Loucy (cell line): Measurements from ENCODE around the gene CDHR2.

ENCODE experiments used
- H2AFZ ChIP-seq: fragments of 200-600 bp; sonication (generic); 2 replicates; pipeline ENCODE4 v1.6.0; 2016; ENCODE audit warnings: antibody characterized with exemption, mild to moderate bottlenecking, low read length, moderate library complexity
- H3F3A ChIP-seq: fragments of 200-600 bp; 2 replicates; pipeline ENCODE4 v1.6.0; 2016; ENCODE audit warnings: antibody characterized with exemption, low read depth, mild to moderate bottlenecking
- H3K27me3 ChIP-seq: fragments of 200-600 bp; sonication (generic); 2 replicates; pipeline ENCODE4 v1.6.1; 2014; ENCODE audit warnings: low read length, mild to moderate bottlenecking; ENCODE audit not compliant: insufficient read depth, poor library complexity, severe bottlenecking
- H3K36me3 ChIP-seq: fragments of 200-600 bp; sonication (generic); 2 replicates; pipeline ENCODE4 v1.6.1; 2016; ENCODE audit warnings: low read length; ENCODE audit not compliant: insufficient read depth
- H3K4me1 ChIP-seq: fragments of 200-600 bp; sonication (generic); 2 replicates; pipeline ENCODE4 v1.5.1; 2014; ENCODE audit warnings: low read length, mild to moderate bottlenecking; ENCODE audit not compliant: insufficient read depth, poor library complexity, severe bottlenecking
- H3K4me2 ChIP-seq: fragments of 200-600 bp; sonication (generic); 2 replicates; pipeline ENCODE4 v1.6.0; 2014; ENCODE audit warnings: antibody characterized with exemption, low read length, low read depth, mild to moderate bottlenecking; ENCODE audit not compliant: poor library complexity, severe bottlenecking
- H3K4me3 ChIP-seq: fragments of 200-600 bp; sonication (generic); 2 replicates; pipeline ENCODE4 v1.5.1; 2014; ENCODE audit warnings: low read length, mild to moderate bottlenecking, mixed read lengths; ENCODE audit not compliant: poor library complexity, severe bottlenecking
- H3K79me2 ChIP-seq: fragments of 200-600 bp; sonication (generic); 2 replicates; pipeline ENCODE4 v1.6.1; 2014; ENCODE audit warnings: low read length; ENCODE audit not compliant: insufficient read depth
- H3K9ac ChIP-seq: fragments of 200-600 bp; sonication (generic); 2 replicates; pipeline ENCODE4 v1.6.0; 2014; ENCODE audit warnings: mild to moderate bottlenecking, low read depth, low read length, moderate library complexity; ENCODE audit not compliant: poor library complexity, severe bottlenecking
- H3K9me2 ChIP-seq: fragments of 200-600 bp; sonication (generic); replicated peaks from 2 replicates; pipeline ENCODE4 v1.6.1; 2016; ENCODE audit warnings: low read depth, low read length, mixed read lengths
- H3K9me3 ChIP-seq: fragments of 200-600 bp; sonication (generic); 2 replicates; pipeline ENCODE4 v1.6.1; 2014; ENCODE audit warnings: mild to moderate bottlenecking, antibody characterized with exemption, low read length, low read depth; ENCODE audit not compliant: insufficient read depth
- H4K20me1 ChIP-seq: fragments of 200-600 bp; sonication (generic); 2 replicates; pipeline ENCODE4 v1.6.0; 2014; ENCODE audit warnings: antibody characterized with exemption, low read length, mild to moderate bottlenecking; ENCODE audit not compliant: insufficient read depth, poor library complexity, severe bottlenecking
- EZH2phosphoT487 ChIP-seq: fragments of 200-600 bp; IDR thresholded peaks from 2 replicates; pipeline ENCODE4 v1.6.1; 2018; ENCODE audit warnings: antibody characterized with exemption, mild to moderate bottlenecking, moderate library complexity, borderline replicate concordance
- TF ChIP-seq, protein P1 (sequence below): fragments of 200-600 bp; sonication (generic); conservative IDR thresholded peaks from 2 replicates; pipeline ENCODE4 v1.5.1; 2014; ENCODE audit warnings: mild to moderate bottlenecking, antibody characterized with exemption, low read length

CDHR2 gene

DNA sequence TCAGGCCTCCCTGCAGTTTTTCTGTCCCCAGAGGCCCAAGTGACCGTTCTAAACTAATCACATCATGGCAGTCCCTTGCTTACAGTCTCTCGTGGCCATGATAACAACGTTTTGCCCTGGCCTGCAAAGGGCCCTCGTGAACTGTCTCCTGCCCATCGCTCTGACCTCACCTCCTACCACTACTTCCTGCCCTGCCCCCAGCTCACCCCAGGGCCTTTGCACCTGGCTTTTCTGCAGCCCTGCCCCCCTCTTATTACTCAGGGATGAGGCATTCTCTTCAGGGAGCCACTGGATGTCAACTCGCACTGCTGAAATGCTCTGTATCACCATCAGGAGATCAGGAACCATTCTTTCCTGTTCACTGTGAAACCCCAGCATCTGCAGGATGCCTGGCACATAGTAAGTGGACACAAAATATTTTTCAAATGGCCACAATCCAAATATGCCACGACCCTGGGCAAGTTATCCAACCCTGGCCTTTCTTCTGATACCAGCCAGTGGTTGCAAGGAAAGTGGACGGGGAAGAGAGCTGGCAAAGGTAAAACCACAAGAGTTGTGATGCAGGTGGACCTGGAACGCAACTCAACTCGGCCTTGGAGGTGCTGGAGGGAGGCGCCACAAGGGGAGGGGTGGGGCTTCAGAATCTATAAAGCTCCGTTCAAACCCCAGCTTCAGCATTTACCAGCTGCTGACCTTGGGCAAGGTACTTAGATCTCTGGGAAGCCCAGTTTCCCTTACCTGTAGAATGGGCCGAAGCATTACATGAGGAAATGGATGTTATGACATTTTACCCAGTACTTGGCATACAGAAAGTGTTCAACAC lies 79.5 kb downstream of the CDHR2 start:
- Histone ChIP-seq H3K4me1 (no peaks in the 10 kb centered on the region), H3K9ac (no peak overlapping the region), H4K20me1 (no peaks in the 10 kb centered on the region), H3K9me2 (no peaks in the 10 kb centered on the region), H3K4me3 (no peak overlapping the region), H3K79me2 (no peaks in the 10 kb centered on the region), H3K36me3 (no peaks in the 10 kb centered on the region), H3K4me2 (no peak overlapping the region), H3K9me3 (no peaks in the 10 kb centered on the region), H2AFZ (no peak overlapping the region), H3K27me3 (no peaks in the 10 kb centered on the region), H3F3A (no peaks in the 10 kb centered on the region)
- TF ChIP-seq EZH2phosphoT487 = no peak
- TF ChIP-seq, protein P1, sequence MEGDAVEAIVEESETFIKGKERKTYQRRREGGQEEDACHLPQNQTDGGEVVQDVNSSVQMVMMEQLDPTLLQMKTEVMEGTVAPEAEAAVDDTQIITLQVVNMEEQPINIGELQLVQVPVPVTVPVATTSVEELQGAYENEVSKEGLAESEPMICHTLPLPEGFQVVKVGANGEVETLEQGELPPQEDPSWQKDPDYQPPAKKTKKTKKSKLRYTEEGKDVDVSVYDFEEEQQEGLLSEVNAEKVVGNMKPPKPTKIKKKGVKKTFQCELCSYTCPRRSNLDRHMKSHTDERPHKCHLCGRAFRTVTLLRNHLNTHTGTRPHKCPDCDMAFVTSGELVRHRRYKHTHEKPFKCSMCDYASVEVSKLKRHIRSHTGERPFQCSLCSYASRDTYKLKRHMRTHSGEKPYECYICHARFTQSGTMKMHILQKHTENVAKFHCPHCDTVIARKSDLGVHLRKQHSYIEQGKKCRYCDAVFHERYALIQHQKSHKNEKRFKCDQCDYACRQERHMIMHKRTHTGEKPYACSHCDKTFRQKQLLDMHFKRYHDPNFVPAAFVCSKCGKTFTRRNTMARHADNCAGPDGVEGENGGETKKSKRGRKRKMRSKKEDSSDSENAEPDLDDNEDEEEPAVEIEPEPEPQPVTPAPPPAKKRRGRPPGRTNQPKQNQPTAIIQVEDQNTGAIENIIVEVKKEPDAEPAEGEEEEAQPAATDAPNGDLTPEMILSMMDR = no peak

DNA sequence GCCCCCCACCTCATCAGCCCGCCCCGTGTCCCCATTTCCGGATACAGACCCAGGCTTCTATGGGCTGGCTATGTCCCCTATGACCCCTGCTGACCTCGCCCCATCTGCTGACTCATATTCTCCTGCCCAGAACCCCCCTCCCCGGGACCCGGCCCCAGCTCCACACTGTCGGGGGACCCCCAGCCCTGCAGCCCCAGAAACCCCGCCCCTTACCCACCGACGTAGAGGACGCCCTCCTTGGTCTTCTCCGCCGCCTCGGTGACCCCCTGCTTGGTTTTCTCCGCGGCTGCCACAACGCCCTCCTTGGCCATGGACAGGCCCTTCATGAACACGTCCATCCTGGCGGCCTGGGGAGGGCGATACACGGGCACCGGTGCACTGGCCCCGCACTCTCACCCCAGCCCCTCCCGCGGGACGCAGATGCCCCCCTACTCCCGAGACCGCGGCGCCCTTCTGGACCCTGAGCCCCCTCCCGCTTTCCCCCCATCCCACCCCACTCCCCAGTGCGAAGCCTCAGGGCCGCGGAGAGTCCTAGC lies 80.2 kb downstream of the CDHR2 start:
- TF ChIP-seq EZH2phosphoT487 = no peak
- TF ChIP-seq, protein P1 = no peak
- no peak overlapping the region for H2AFZ ChIP-seq
- H3K4me1 ChIP-seq = no peaks in the 10 kb centered on the region
- H3K27me3 ChIP-seq = no peaks in the 10 kb centered on the region
- no peak overlapping the region for H3K9ac ChIP-seq
- no peaks in the 10 kb centered on the region for H3K79me2 ChIP-seq
- no peaks in the 10 kb centered on the region for H3K36me3 ChIP-seq
- H3K4me3 ChIP-seq = no peak overlapping the region
- no peaks in the 10 kb centered on the region for H3K9me3 ChIP-seq
- H3F3A ChIP-seq = no peaks in the 10 kb centered on the region
- H4K20me1 ChIP-seq = no peaks in the 10 kb centered on the region
- H3K9me2 ChIP-seq = no peaks in the 10 kb centered on the region
- H3K4me2 ChIP-seq = no peak overlapping the region

DNA sequence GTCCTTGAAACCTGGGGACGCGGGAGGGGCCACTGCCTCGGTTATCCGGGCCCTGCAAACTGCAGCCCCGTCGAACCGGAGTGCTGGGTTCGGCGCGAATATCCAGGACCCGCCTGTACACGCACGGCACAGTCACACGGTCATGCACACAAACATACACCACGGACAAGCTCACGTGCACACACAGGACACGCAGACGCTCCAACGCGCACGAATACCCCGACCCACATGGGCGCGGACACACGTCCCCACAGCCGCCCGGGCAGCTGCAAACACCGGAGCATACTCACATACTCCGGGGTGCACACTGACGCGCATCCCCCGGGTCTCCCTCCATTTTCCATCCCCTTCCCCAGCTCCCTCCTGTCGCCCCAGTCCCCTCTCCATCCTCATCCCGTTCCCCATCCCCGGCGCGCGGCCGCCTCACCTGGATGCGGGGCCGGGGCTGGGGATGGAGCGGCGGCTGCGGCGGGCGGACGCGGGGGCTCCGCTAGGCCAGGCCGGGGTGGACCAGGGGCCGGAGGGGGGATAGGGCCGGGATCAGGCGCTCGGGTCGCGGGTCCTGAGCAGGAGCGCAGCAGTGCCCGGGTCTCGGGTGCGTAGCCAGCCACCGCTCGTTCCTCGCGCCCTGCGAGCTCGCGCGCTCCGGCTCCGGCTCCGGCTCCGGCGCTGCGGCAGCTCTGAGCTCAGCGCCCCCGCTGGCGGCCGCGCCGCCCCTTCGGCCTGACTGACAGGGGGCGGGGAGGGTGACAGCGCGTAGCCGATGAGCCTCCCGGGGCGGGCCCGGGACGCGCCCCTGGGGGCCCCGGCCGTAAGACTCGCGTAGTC lies 80.9 kb downstream of the CDHR2 start, which contains the start of the genes EIF4E1B and SNCB:
Gene EIF4E1B (plus strand): TSS at position 823 of the 828 bp plus-strand sequence. CDS start 12,113 bp downstream, outside the sequence.
Gene SNCB (minus strand): TSS at position 682 of the 828 bp plus-strand sequence. CDS start 880 bp downstream, outside the sequence.
- Histone ChIP-seq H3K9ac (no peak within 1 kb of the TSS), H3K27me3 (no peaks in the 10 kb centered on the region)

More for the DNA sequence above, 80.9 kb downstream of the CDHR2 start, which contains the start of the genes EIF4E1B and SNCB:
- Histone ChIP-seq H4K20me1 (no peaks in the 10 kb centered on the region), H3K9me3 (no peaks in the 10 kb centered on the region), H3K79me2 (no peaks in the 10 kb centered on the region), H3K4me2 (no peak within 1 kb of the TSS), H3K9me2 (no peaks in the 10 kb centered on the region), H3K4me3 (no peak within 1 kb of the TSS), H3K36me3 (no peaks in the 10 kb centered on the region), H3K4me1 (no peaks in the 10 kb centered on the region), H2AFZ (no peak within 1 kb of the TSS), H3F3A (no peaks in the 10 kb centered on the region)
- TF ChIP-seq, protein P1 = no peak
- no peak for TF ChIP-seq EZH2phosphoT487
